Smooth muscle cell (in vitro differentiated cells): ENCODE measurements around the gene GGA3. TPM values are rescaled to one million over a fixed set of nuclear protein-coding genes. Genes with fewer than 3 reads are reported as not detected.
"Not testable (repeated sequence)": the region's sequence is repeated elsewhere in the genome, so short reads cannot be mapped to it uniquely, and the experiment has no call there.

Experiments
- DNase-seq: peaks from one replicate; lab custom pipeline; 2025; ENCODE audit not compliant: unreplicated experiment; lab: John Stamatoyannopoulos, UW
- H2AFZ ChIP-seq: fragments of 200-600 bp; sonication (generic); 2 replicates; pipeline ENCODE4 v1.6.0; 2016; ENCODE audit warnings: antibody characterized with exemption, low read depth, mild to moderate bottlenecking
- H3F3A ChIP-seq: fragments of 200-600 bp; sonication (generic); 2 replicates; pipeline ENCODE4 v1.6.0; 2017; ENCODE audit warnings: antibody characterized with exemption, low read depth
- H3K27ac ChIP-seq: fragments of 200-600 bp; sonication (generic); 2 replicates; pipeline ENCODE4 v1.5.1; 2016; ENCODE audit warnings: low read depth, mild to moderate bottlenecking
- H3K27me3 ChIP-seq: fragments of 200-600 bp; sonication (generic); 2 replicates; pipeline ENCODE4 v1.6.1; 2016; ENCODE audit warnings: low read depth, mild to moderate bottlenecking
- H3K36me3 ChIP-seq: fragments of 200-600 bp; sonication (generic); 2 replicates; pipeline ENCODE4 v1.5.1; 2016; ENCODE audit warnings: low read depth
- H3K4me1 ChIP-seq: fragments of 200-600 bp; sonication (generic); 2 replicates; pipeline ENCODE4 v1.5.1; 2016; ENCODE audit warnings: low read depth
- H3K4me2 ChIP-seq: fragments of 200-600 bp; sonication (generic); 2 replicates; pipeline ENCODE4 v1.6.0; 2016; ENCODE audit warnings: mild to moderate bottlenecking
- H3K4me3 ChIP-seq: fragments of 200-600 bp; sonication (generic); 2 replicates; pipeline ENCODE4 v1.5.1; 2016; ENCODE audit warnings: mild to moderate bottlenecking
- H3K79me2 ChIP-seq: fragments of 200-600 bp; sonication (generic); 2 replicates; pipeline ENCODE4 v1.6.0; 2016; ENCODE audit warnings: low read depth, mild to moderate bottlenecking
- H3K9ac ChIP-seq: fragments of 200-600 bp; sonication (generic); 2 replicates; pipeline ENCODE4 v1.6.0; 2016; ENCODE audit warnings: low read depth
- H3K9me3 ChIP-seq: fragments of 200-600 bp; sonication (generic); replicated peaks from 2 replicates; pipeline ENCODE4 v1.5.1; 2016; ENCODE audit warnings: low read depth
- H4K20me1 ChIP-seq: fragments of 200-600 bp; sonication (generic); 2 replicates; pipeline ENCODE4 v1.6.0; 2016; ENCODE audit warnings: low read depth
- WGBS: methylation state at CpG from one replicate; pipeline ENCODE4 v1.1.7; 2016; ENCODE audit warnings: low lambda C conversion rate; 5-methylcytosine and 5-hydroxymethylcytosine counted together
- polyA plus RNA-seq: library from polyadenylated mRNA; unstranded; fragments of >200 nt; fragmentation: Nextera tagmentation; extraction: Ambion mirVana; gene quantifications from 2 replicates; pipeline ENCODE4 v1.2.1, GENCODE V29; 2016
- total RNA-seq: library from RNA; depleted of rRNA; stranded (reverse); fragments of >200 nt; gene quantifications from 2 replicates; pipeline ENCODE4 v1.2.3, GENCODE V29; 2014
- TF ChIP-seq, protein P1 (sequence below): fragments of 200-600 bp; sonication (generic); IDR thresholded peaks from 2 replicates; pipeline ENCODE4 v1.5.1; 2017; ENCODE audit warnings: borderline replicate concordance, mild to moderate bottlenecking, antibody characterized with exemption; ENCODE audit not compliant: insufficient read depth, poor library complexity, severe bottlenecking

The GGA3 gene
- total and polyA plus RNA-seq, 2 experiments from 2014 or later = 20.5 to 23.9 TPM

DNA sequence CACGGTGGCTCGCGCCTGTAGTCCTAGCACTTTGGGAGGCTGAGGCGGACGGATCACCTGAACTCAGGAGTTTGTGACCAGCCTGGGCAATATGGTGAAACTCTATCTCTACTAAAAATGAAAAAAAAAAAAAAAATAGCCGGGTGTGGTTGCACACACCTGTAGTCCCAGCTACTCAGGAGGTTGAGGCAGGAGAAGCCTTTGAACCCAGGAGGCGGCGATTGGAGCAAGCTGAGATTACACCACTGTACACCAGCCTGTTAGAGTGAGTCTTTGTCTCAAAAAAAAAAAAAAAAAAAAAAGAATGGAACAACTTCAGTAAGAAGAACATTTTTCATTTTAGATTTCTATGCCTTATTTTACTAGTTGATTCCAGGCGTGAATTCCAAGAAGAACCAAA lies 53.2 kb downstream of the GGA3 start:
- DNase-seq = no peak
- H3K4me3 ChIP-seq = no peak overlapping the region
- peaks cover 47% of the 10 kb centered on the region for H3K79me2 ChIP-seq
- peaks cover 4% of the 10 kb centered on the region for H3F3A ChIP-seq
- H3K27ac ChIP-seq = no peak overlapping the region
- H2AFZ ChIP-seq = no peak overlapping the region
- H4K20me1 ChIP-seq = no peaks in the 10 kb centered on the region
- peaks cover 14% of the 10 kb centered on the region for H3K36me3 ChIP-seq
- H3K9me3 ChIP-seq = no peaks in the 10 kb centered on the region
- no peak overlapping the region for H3K9ac ChIP-seq
- H3K4me1 ChIP-seq = peaks cover 13% of the 10 kb centered on the region
- TF ChIP-seq, protein P1, sequence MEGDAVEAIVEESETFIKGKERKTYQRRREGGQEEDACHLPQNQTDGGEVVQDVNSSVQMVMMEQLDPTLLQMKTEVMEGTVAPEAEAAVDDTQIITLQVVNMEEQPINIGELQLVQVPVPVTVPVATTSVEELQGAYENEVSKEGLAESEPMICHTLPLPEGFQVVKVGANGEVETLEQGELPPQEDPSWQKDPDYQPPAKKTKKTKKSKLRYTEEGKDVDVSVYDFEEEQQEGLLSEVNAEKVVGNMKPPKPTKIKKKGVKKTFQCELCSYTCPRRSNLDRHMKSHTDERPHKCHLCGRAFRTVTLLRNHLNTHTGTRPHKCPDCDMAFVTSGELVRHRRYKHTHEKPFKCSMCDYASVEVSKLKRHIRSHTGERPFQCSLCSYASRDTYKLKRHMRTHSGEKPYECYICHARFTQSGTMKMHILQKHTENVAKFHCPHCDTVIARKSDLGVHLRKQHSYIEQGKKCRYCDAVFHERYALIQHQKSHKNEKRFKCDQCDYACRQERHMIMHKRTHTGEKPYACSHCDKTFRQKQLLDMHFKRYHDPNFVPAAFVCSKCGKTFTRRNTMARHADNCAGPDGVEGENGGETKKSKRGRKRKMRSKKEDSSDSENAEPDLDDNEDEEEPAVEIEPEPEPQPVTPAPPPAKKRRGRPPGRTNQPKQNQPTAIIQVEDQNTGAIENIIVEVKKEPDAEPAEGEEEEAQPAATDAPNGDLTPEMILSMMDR = no peak
- no peak overlapping the region for H3K4me2 ChIP-seq
- WGBS = 95% methylated on average over 9 of the region's 9 CpGs
- H3K27me3 ChIP-seq = no peaks in the 10 kb centered on the region

DNA sequence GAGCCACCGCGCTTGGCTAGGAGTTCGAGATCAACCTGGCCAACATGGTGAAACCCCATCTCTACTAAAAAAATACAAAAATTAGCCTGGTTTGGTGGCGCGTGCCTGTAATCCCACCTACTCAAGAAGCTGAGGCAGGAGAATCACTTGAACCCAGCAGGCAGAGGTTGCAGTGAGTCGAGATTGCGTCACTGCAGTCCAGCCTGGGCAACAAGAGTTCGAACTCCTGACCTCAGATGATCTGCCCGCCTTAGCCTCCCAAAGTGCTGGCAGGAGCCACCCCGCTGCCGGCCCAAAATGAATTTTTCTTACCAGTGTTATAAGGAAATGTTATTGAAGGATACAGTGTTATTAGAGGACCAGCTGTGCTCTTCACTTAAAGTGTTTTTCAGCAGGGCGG lies 53.6 kb downstream of the GGA3 start:
- no peak overlapping the region for H3K4me2 ChIP-seq
- H3F3A ChIP-seq = peaks cover 4% of the 10 kb centered on the region
- no peaks in the 10 kb centered on the region for H4K20me1 ChIP-seq
- no peaks in the 10 kb centered on the region for H3K9me3 ChIP-seq
- H3K79me2 ChIP-seq = peaks cover 47% of the 10 kb centered on the region
- H2AFZ ChIP-seq = no peak overlapping the region
- H3K4me1 ChIP-seq = peaks cover 13% of the 10 kb centered on the region
- H3K27me3 ChIP-seq = no peaks in the 10 kb centered on the region
- TF ChIP-seq, protein P1 = no peak
- DNase-seq = no peak
- H3K9ac ChIP-seq = no peak overlapping the region
- H3K4me3 ChIP-seq = no peak overlapping the region
- H3K27ac ChIP-seq = no peak overlapping the region
- H3K36me3 ChIP-seq = peaks cover 12% of the 10 kb centered on the region
- WGBS = 89% methylated on average over 12 of the region's 12 CpGs

DNA sequence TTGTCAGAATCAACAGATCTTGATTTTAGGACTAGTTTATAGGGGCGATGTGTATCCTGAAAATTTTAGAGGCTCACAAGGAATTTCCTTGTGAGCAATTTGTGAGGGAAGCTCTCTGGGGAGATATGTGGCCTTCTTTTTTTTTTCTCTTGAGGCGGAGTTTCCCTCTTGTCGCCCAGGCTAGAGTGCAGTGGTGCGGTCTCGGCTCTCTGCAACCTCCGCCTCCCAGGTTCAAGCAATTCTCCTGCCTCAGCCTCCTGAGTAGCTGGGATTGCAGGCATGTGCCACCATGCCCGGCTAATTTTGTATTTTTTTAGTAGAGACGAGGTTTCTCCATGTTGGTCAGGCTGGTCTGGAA lies 54.4 kb downstream of the GGA3 start:
- not testable (repeated sequence) for H3K9me3 ChIP-seq, DNase-seq, H3K9ac ChIP-seq, H4K20me1 ChIP-seq, H3K27me3 ChIP-seq, H2AFZ ChIP-seq, H3K27ac ChIP-seq, H3F3A ChIP-seq, H3K36me3 ChIP-seq
- Histone ChIP-seq H3K4me3 (peak overlapping the region; percentile 81), H3K4me2 (peak overlapping the region; percentile 92), H3K79me2 (peaks cover 47% of the 10 kb centered on the region), H3K4me1 (peaks cover 13% of the 10 kb centered on the region)
- WGBS = 91% methylated on average over 8 of the region's 8 CpGs

DNA sequence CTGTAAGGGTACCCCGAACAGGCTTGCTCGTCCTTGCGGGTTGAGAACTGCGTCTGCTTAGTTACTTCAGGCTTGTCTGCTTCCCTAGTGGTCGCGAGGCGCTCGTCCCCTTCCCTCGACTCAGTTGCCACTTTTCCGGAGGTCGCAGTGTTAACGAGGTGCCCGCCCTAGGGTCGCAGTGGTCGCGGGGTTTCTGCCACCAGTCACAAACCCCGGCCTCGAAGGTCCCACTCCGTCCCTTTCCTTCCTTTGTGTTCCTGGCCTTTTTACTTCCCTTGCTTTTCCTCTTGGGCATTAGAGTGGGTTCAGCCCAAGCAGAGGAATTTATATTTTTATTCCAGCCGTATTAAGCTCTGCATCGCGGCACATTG lies 55.6 kb downstream of the GGA3 start:
- peak overlapping the region; percentile 99 for H3K9ac ChIP-seq
- peak overlapping the region; percentile 81 for H3K4me3 ChIP-seq
- no peaks in the 10 kb centered on the region for H3K9me3 ChIP-seq
- no peaks in the 10 kb centered on the region for H4K20me1 ChIP-seq
- H3K79me2 ChIP-seq = peaks cover 47% of the 10 kb centered on the region
- peak overlapping the region; percentile 92 for H3K4me2 ChIP-seq
- H3K27me3 ChIP-seq = no peaks in the 10 kb centered on the region
- TF ChIP-seq, protein P1 = no peak
- H3K4me1 ChIP-seq = peaks cover 13% of the 10 kb centered on the region
- DNase-seq = no peak
- H3K36me3 ChIP-seq = peaks cover 8% of the 10 kb centered on the region
- peaks cover 4% of the 10 kb centered on the region for H3F3A ChIP-seq
- under 1% methylated on average over 22 of the region's 22 CpGs for WGBS
- H2AFZ ChIP-seq = peak overlapping the region; percentile 98
- peak overlapping the region; percentile 97 for H3K27ac ChIP-seq
